Neutrophil (primary cell): ENCODE results near the gene KARS1.

ENCODE experiments used
- H3K27ac ChIP-seq: fragments of 200-600 bp; sonication (generic); 2 replicates; pipeline ENCODE4 v1.5.1; 2016; ENCODE audit warnings: mild to moderate bottlenecking, moderate library complexity
- H3K27me3 ChIP-seq: fragments of 200-600 bp; sonication (generic); 2 replicates; pipeline ENCODE4 v1.6.0; 2016; ENCODE audit warnings: mild to moderate bottlenecking
- H3K36me3 ChIP-seq: fragments of 200-600 bp; sonication (generic); 2 replicates; pipeline ENCODE4 v1.5.1; 2017
- H3K4me1 ChIP-seq, 2 experiments: fragments of 200-600 bp in 1 of 2; sonication (generic) in 1 of 2; 1 replicate in 1 of 2; 2 replicates in 1 of 2; pipeline versions ENCODE4 v1.5.1 to v1.6.1; 2013 to 2016; ENCODE audit warnings: low read depth in 1 of 2, low read length in 1 of 2, mild to moderate bottlenecking in 1 of 2, moderate library complexity in 1 of 2; ENCODE audit not compliant: control insufficient read depth in 1 of 2, insufficient read depth in 1 of 2
- H3K4me3 ChIP-seq, 2 experiments: fragments of 200-600 bp in 1 of 2; sonication (generic) in 1 of 2; 1 replicate in 1 of 2; 2 replicates in 1 of 2; pipeline ENCODE4 v1.5.1; 2013 to 2016; ENCODE audit warnings: low read depth in 1 of 2, low read length in 1 of 2, mild to moderate bottlenecking in 1 of 2, moderate library complexity in 1 of 2
- H3K9me3 ChIP-seq: fragments of 200-600 bp; sonication (generic); 2 replicates; pipeline ENCODE4 v1.5.1; 2016
- CTCF ChIP-seq: fragments of 200-600 bp; sonication (generic); IDR thresholded peaks from 2 replicates; pipeline ENCODE4 v1.5.1; 2016; ENCODE audit warnings: antibody characterized with exemption

KARS1 gene

GRCh38 chr16:75626806-75627205, 20.7 kb downstream of the KARS1 start:
- Histone ChIP-seq H3K27me3 (no peaks in the 10 kb centered on the region), H3K9me3 (no peaks in the 10 kb centered on the region), H3K4me3 (no peak overlapping the region), H3K4me1 (peaks cover 24 to 32% of the 10 kb centered on the region in 2 experiments), H3K36me3 (peaks cover 58% of the 10 kb centered on the region), H3K27ac (no peak overlapping the region)
- TF ChIP-seq CTCF = no peak

- Histone ChIP-seq H3K36me3 (peaks cover 42% of the 10 kb centered on the region), H3K9me3 (no peaks in the 10 kb centered on the region), H3K27me3 (no peaks in the 10 kb centered on the region), H3K4me3 (no peak overlapping the region), H3K27ac (no peak overlapping the region), H3K4me1 (peaks cover 35 to 50% of the 10 kb centered on the region in 2 experiments)
- TF ChIP-seq CTCF = no peak
These were observed 22.5 kb downstream of the KARS1 start for GRCh38 chr16:75624921-75625334.

- TF ChIP-seq CTCF = peak; percentile 19
- Histone ChIP-seq H3K9me3 (no peaks in the 10 kb centered on the region), H3K36me3 (peaks cover 29% of the 10 kb centered on the region), H3K27me3 (no peaks in the 10 kb centered on the region), H3K27ac (peak within 1 kb of the TSS; percentile 89), H3K4me1 (peaks cover 28 to 45% of the 10 kb centered on the region in 2 experiments), H3K4me3 (peak within 1 kb of the TSS; percentile 76 to 81)
These were observed 24.5 kb downstream of the KARS1 start, which contains the start of gene ADAT1 for GRCh38 chr16:75622761-75623605. ADAT1 (minus strand) TSS chr16:75623281; CDS start chr16:75620799, 2,482 bp downstream.

GRCh38 chr16:75621170-75621477, 26.3 kb downstream of the KARS1 start:
- Histone ChIP-seq H3K27me3 (no peaks in the 10 kb centered on the region), H3K9me3 (no peaks in the 10 kb centered on the region), H3K4me3 (no peak overlapping the region), H3K27ac (no peak overlapping the region), H3K36me3 (peaks cover 30% of the 10 kb centered on the region), H3K4me1 (peaks cover 21 to 36% of the 10 kb centered on the region in 2 experiments)
- no peak for TF ChIP-seq CTCF

GRCh38 chr16:75620326-75621169, 26.9 kb downstream of the KARS1 start:
- H3K27me3 ChIP-seq = no peaks in the 10 kb centered on the region
- H3K27ac ChIP-seq = peak overlapping the region; percentile 40
- peaks cover 21 to 36% of the 10 kb centered on the region in 2 experiments for H3K4me1 ChIP-seq
- peaks cover 30% of the 10 kb centered on the region for H3K36me3 ChIP-seq
- TF ChIP-seq CTCF = no peak
- no peaks in the 10 kb centered on the region for H3K9me3 ChIP-seq
- no peak overlapping the region for H3K4me3 ChIP-seq
